Esophagus muscularis mucosa (tissue), 4 donors: Measurements from ENCODE around the gene IDNK. TPM values are rescaled to one million over a fixed set of nuclear protein-coding genes. Genes with fewer than 3 reads are reported as not detected.

Experiments used
- DNase-seq: peaks from one replicate; pipeline ENCODE4 v3.0.0-alpha.2; 2017; ENCODE audit errors: extremely low spot score
- H3K27ac ChIP-seq, 4 donors: fragments of 200-600 bp; sonication (generic); replicated peaks in 1 of 4; 1 replicate in 3 of 4; 2 replicates in 1 of 4; pipeline ENCODE4 v1.5.1; 2016 to 2019; ENCODE audit warnings: mild to moderate bottlenecking in 1 of 4
- H3K27me3 ChIP-seq, 4 donors: fragments of 200-600 bp; sonication (generic); one replicate each; pipeline versions ENCODE4 v1.5.1 to v1.6.0; 2016 to 2019
- H3K36me3 ChIP-seq, 4 donors: fragments of 200-600 bp; sonication (generic); one replicate each; pipeline ENCODE4 v1.5.1; 2016 to 2019
- H3K4me1 ChIP-seq, 4 donors: fragments of 200-600 bp; sonication (generic); one replicate each; pipeline ENCODE4 v1.5.1; 2016 to 2019
- H3K4me3 ChIP-seq, 4 donors: fragments of 200-600 bp; sonication (generic); 1 replicate in 2 of 4; 2 replicates in 2 of 4; pipeline ENCODE4 v1.5.1; 2016 to 2019; ENCODE audit warnings: mild to moderate bottlenecking in 4 of 4, moderate library complexity in 1 of 4
- H3K9me3 ChIP-seq, 4 donors: fragments of 200-600 bp; sonication (generic); 1 replicate in 3 of 4; 2 replicates in 1 of 4; pipeline ENCODE4 v1.5.1; 2016 to 2019
- CTCF ChIP-seq, 3 experiments: fragments of 200-600 bp in 2 of 3; fragments of 450-650 bp in 1 of 3; sonication (generic) in 2 of 3; IDR thresholded peaks; one replicate each; pipeline ENCODE4 v1.5.1; 2017 to 2019; ENCODE audit warnings: antibody characterized with exemption in 3 of 3, mild to moderate bottlenecking in 2 of 3, moderate library complexity in 1 of 3
- EP300 ChIP-seq: sonication (generic); formaldehyde crosslinking; IDR thresholded peaks from one replicate; pipeline ENCODE4 v1.6.1; 2017; ENCODE audit warnings: antibody characterized with exemption
- POLR2A ChIP-seq: fragments of 450-650 bp; IDR thresholded peaks from one replicate; pipeline ENCODE4 v1.6.1; 2017; ENCODE audit warnings: antibody characterized with exemption, moderate library complexity, mild to moderate bottlenecking, low read depth
- POLR2AphosphoS5 ChIP-seq, 2 donors: sonication (generic); formaldehyde crosslinking; IDR thresholded peaks; one replicate each; pipeline ENCODE4 v1.6.1; 2017; ENCODE audit warnings: antibody characterized with exemption in 2 of 2
- WGBS: methylation state at CpG from one replicate; pipeline ENCODE4 v1.1.5; 2018; 5-methylcytosine and 5-hydroxymethylcytosine counted together
- intact Hi-C: fragments of 100-400 bp; cut with DNase I; formaldehyde crosslinking; loops from one replicate; pipeline ENCODE4 v1.15.1; 2023
- total RNA-seq, 4 donors: library from RNA; depleted of rRNA; stranded (reverse); fragments of >200 nt; gene quantifications; one replicate each; pipeline versions ENCODE4 v1.1.0 to v1.2.1, GENCODE V29; 2016

The IDNK gene
- total RNA-seq, 4 donors from 2014 or later, result 4.6 to 9.3 (median 5.9) TPM

GRCh38 chr9:83646500-83647239 is 23.7 kb downstream of the IDNK start:
- no peaks in the 10 kb centered on the region for H3K4me1 ChIP-seq
- H3K27me3 ChIP-seq, result no peaks in the 10 kb centered on the region
- no peaks in the 10 kb centered on the region for H3K9me3 ChIP-seq
- TF ChIP-seq POLR2AphosphoS5 (IDR thresholded peaks at IDR 0.05) (no peak), CTCF (IDR thresholded peaks at IDR 0.05) (no peak), POLR2A (no peak), EP300 (no peak)
- WGBS, result 74% methylated on average over 8 of the region's 8 CpGs
- no peak overlapping the region for H3K27ac ChIP-seq
- intact Hi-C loops, result loop anchor here (10.0 kb wide), 1 partner anchor 312 kb away; no protein-coding TSS in a partner anchor
- no peak for DNase-seq
- H3K36me3 ChIP-seq, result peaks cover 7 to 69% (median 23%) of the 10 kb centered on the region in 4 donors
- H3K4me3 ChIP-seq, result no peak overlapping the region

- Histone ChIP-seq H3K4me1 (no peaks in the 10 kb centered on the region), H3K4me3 (no peak overlapping the region), H3K27me3 (no peaks in the 10 kb centered on the region), H3K27ac (no peak overlapping the region), H3K36me3 (peaks cover 12 to 74% (median 38%) of the 10 kb centered on the region in 4 donors), H3K9me3 (no peaks in the 10 kb centered on the region)
- intact Hi-C loops, result loop anchor here (10.0 kb wide), 1 partner anchor 314 kb away; no protein-coding TSS in a partner anchor
- 46% methylated on average over 8 of the region's 8 CpGs for WGBS
- DNase-seq, result no peak
- TF ChIP-seq CTCF (IDR thresholded peaks at IDR 0.05), result peak; percentile 55 to 80 (median 72)
- TF ChIP-seq POLR2A, result no peak
Measured at GRCh38 chr9:83649080-83649479, 26.1 kb downstream of the IDNK start.

- intact Hi-C loops, result loop anchor here (10.0 kb wide), 1 partner anchor 315 kb away; no protein-coding TSS in a partner anchor
- no peak for DNase-seq
- Histone ChIP-seq H3K9me3 (no peaks in the 10 kb centered on the region), H3K27me3 (no peaks in the 10 kb centered on the region), H3K4me3 (no peak overlapping the region), H3K36me3 (peaks cover 12 to 77% (median 42%) of the 10 kb centered on the region in 4 donors), H3K4me1 (no peaks in the 10 kb centered on the region), H3K27ac (no peak overlapping the region)
- TF ChIP-seq EP300 (no peak), POLR2AphosphoS5 (IDR thresholded peaks at IDR 0.05) (no peak), POLR2A (no peak), CTCF (IDR thresholded peaks at IDR 0.05) (no peak)
- 75% methylated on average over 4 of the region's 4 CpGs for WGBS
Measured at GRCh38 chr9:83649515-83649914, 26.6 kb downstream of the IDNK start.

- H3K36me3 ChIP-seq, result peaks cover 15 to 85% (median 52%) of the 10 kb centered on the region in 4 donors
- DNase-seq, result no peak
- WGBS, result 98% methylated on average over 2 of the region's 2 CpGs
- H3K4me3 ChIP-seq, result no peak overlapping the region
- no peaks in the 10 kb centered on the region for H3K27me3 ChIP-seq
- no peaks in the 10 kb centered on the region for H3K4me1 ChIP-seq
- no peak for TF ChIP-seq POLR2AphosphoS5 (IDR thresholded peaks at IDR 0.05)
- TF ChIP-seq CTCF (IDR thresholded peaks at IDR 0.05), result no peak
- no peak for TF ChIP-seq EP300
- no peak for TF ChIP-seq POLR2A
- no peak overlapping the region for H3K27ac ChIP-seq
- intact Hi-C loops, result no loop called here
- H3K9me3 ChIP-seq, result no peaks in the 10 kb centered on the region
Measured at GRCh38 chr9:83651558-83651957, 28.6 kb downstream of the IDNK start.

GRCh38 chr9:83652433-83652832 is 29.5 kb downstream of the IDNK start:
- no peak overlapping the region for H3K27ac ChIP-seq
- no peak overlapping the region for H3K4me3 ChIP-seq
- no peaks in the 10 kb centered on the region for H3K27me3 ChIP-seq
- H3K9me3 ChIP-seq, result no peaks in the 10 kb centered on the region
- no peaks in the 10 kb centered on the region for H3K4me1 ChIP-seq
- TF ChIP-seq POLR2A (no peak), EP300 (no peak), CTCF (IDR thresholded peaks at IDR 0.05) (no peak), POLR2AphosphoS5 (IDR thresholded peaks at IDR 0.05) (no peak)
- no peak for DNase-seq
- WGBS, result 96% methylated on average over 1 of the region's 1 CpG
- intact Hi-C loops, result no loop called here
- H3K36me3 ChIP-seq, result peaks cover 15 to 89% (median 57%) of the 10 kb centered on the region in 4 donors
